Caco-2 (cell line): ENCODE results near the gene PHC2. TPM values are rescaled to one million over a fixed set of nuclear protein-coding genes. Genes with fewer than 3 reads are reported as not detected.

Experiments
- BruUV-seq: library from RNA; stranded (reverse); fragments of 400-500 nt; replicated peaks from 2 replicates; lab custom pipeline; 2021; lab: Mats Ljungman, UMichigan
- CTCF ChIA-PET: fragments of 300-600 bp; sonication (Branson Sonifier 250); formaldehyde crosslinking; loops from one replicate; lab custom pipeline; 2022; ENCODE audit warnings: antibody characterized with exemption; lab: Charles Lee
- POLR2A ChIA-PET: fragments of 300-600 bp; sonication (Branson Sonifier 250); formaldehyde crosslinking; loops from one replicate; lab custom pipeline; 2022; ENCODE audit warnings: antibody characterized with exemption; lab: Charles Lee
- DNase-seq, 2 experiments: peaks; one replicate each; pipeline versions ENCODE4 v3.0.0 to v3.0.0-alpha.2; 2020 to 2022
- H3K27me3 ChIP-seq: replicated peaks from 2 replicates; pipeline ENCODE4 v1.6.0; 2011; ENCODE audit warnings: low read length; ENCODE audit not compliant: control insufficient read depth, insufficient read depth
- H3K36me3 ChIP-seq: 2 replicates; pipeline ENCODE4 v1.5.1; 2011; ENCODE audit warnings: low read length; ENCODE audit not compliant: control insufficient read depth, insufficient read depth
- H3K4me1 ChIP-seq: fragments of 250-450 bp; sonication (Bioruptor Pico); 2 replicates; pipeline ENCODE4 v1.5.1; 2020; ENCODE audit warnings: mild to moderate bottlenecking
- H3K4me3 ChIP-seq: 2 replicates; pipeline ENCODE4 v1.5.1; 2011; ENCODE audit warnings: low read depth, mild to moderate bottlenecking, control low read depth, low read length
- H3K9me3 ChIP-seq: fragments of 250-450 bp; sonication (Bioruptor Pico); 2 replicates; pipeline ENCODE4 v1.5.1; 2020; ENCODE audit warnings: mild to moderate bottlenecking, moderate library complexity
- H3K27ac Mint-ChIP-seq: one replicate; pipeline ENCODE4 v1.8.0; 2022; ENCODE audit warnings: mixed read lengths; ENCODE audit not compliant: unreplicated experiment
- H3K27me3 Mint-ChIP-seq: one replicate; pipeline ENCODE4 v1.8.0; 2022; ENCODE audit warnings: mixed read lengths; ENCODE audit not compliant: insufficient read depth, unreplicated experiment
- H3K36me3 Mint-ChIP-seq: one replicate; pipeline ENCODE4 v1.8.0; 2022; ENCODE audit warnings: mild to moderate bottlenecking, mixed read lengths; ENCODE audit not compliant: insufficient read depth, unreplicated experiment
- H3K4me1 Mint-ChIP-seq: one replicate; pipeline ENCODE4 v1.8.0; 2022; ENCODE audit warnings: low read depth, mixed read lengths; ENCODE audit not compliant: unreplicated experiment
- H3K4me3 Mint-ChIP-seq: one replicate; pipeline ENCODE4 v1.8.0; 2022; ENCODE audit warnings: mild to moderate bottlenecking, moderate library complexity, mixed read lengths; ENCODE audit not compliant: unreplicated experiment
- H3K9me3 Mint-ChIP-seq: one replicate; pipeline ENCODE4 v1.8.0; 2022; ENCODE audit warnings: mixed read lengths; ENCODE audit not compliant: unreplicated experiment
- intact Hi-C: fragments of 100-400 bp; cut with micrococcal nuclease; formaldehyde crosslinking; loops from one replicate; pipeline ENCODE4 v1.10.0; 2022; ENCODE audit not compliant: unreplicated experiment
- total RNA-seq: library from RNA; stranded (reverse); gene quantifications from 2 replicates; pipeline ENCODE4 v1.2.3, GENCODE V29; 2022
- TF ChIP-seq, protein P1 (sequence below), 2 experiments: fragments of 200-600 bp in 1 of 2; IDR thresholded peaks; 1 replicate in 1 of 2; 2 replicates in 1 of 2; pipeline versions ENCODE4 v1.5.1 to v1.8.0; 2011 to 2022; ENCODE audit warnings: antibody characterized with exemption in 1 of 2, control low read depth in 1 of 2, inconsistent platforms in 1 of 2, low read depth in 1 of 2, low read length in 1 of 2, mild to moderate bottlenecking in 1 of 2, moderate library complexity in 1 of 2; ENCODE audit not compliant: insufficient read depth in 1 of 2, severe bottlenecking in 1 of 2, unreplicated experiment in 1 of 2

PHC2 gene
- total RNA-seq, 1 experiment from 2014 or later: 35.2 TPM

DNA sequence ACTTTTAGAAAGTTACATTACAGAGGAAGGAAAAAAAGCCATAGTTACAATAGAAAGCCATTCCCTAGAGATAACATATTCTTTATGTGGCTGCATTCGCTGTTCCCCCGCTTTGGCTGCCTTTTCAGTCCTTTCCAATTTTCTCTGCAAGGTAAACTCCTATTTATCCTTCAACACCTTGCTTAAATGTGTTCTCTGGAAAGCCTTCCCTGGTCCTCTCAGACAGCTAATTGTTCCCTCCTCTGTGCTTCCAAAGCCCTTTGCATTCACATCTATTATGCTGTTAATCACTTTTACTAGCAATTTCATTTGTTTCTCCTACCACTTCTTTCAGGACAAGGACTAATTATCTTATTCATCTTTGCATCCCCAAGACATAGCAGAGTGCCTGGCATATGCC lies 1.6 kb downstream of the PHC2 start:
- ChIA-PET CTCF (no interaction called here), POLR2A (no interaction called here)
- Mint-ChIP-seq H3K27me3 (no peaks in the 10 kb centered on the region), H3K4me3 (no peak overlapping the region), H3K36me3 (no peaks in the 10 kb centered on the region), H3K9me3 (no peaks in the 10 kb centered on the region), H3K4me1 (no peaks in the 10 kb centered on the region), H3K27ac (no peak overlapping the region)
- H3K36me3 ChIP-seq: no peaks in the 10 kb centered on the region
- peaks cover 6% of the 10 kb centered on the region; the same call in 1 of the 2 replicates for H3K4me1 ChIP-seq
- intact Hi-C loops: no loop called here
- TF ChIP-seq, protein P1, sequence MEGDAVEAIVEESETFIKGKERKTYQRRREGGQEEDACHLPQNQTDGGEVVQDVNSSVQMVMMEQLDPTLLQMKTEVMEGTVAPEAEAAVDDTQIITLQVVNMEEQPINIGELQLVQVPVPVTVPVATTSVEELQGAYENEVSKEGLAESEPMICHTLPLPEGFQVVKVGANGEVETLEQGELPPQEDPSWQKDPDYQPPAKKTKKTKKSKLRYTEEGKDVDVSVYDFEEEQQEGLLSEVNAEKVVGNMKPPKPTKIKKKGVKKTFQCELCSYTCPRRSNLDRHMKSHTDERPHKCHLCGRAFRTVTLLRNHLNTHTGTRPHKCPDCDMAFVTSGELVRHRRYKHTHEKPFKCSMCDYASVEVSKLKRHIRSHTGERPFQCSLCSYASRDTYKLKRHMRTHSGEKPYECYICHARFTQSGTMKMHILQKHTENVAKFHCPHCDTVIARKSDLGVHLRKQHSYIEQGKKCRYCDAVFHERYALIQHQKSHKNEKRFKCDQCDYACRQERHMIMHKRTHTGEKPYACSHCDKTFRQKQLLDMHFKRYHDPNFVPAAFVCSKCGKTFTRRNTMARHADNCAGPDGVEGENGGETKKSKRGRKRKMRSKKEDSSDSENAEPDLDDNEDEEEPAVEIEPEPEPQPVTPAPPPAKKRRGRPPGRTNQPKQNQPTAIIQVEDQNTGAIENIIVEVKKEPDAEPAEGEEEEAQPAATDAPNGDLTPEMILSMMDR (IDR thresholded peaks at IDR 0.05; ENCODE audit: insufficient read depth in 1 of 2, low read depth in 1 of 2, low read length in 1 of 2, severe bottlenecking in 1 of 2, unreplicated experiment in 1 of 2): no peak
- no peak for DNase-seq
- H3K4me3 ChIP-seq: no peak overlapping the region
- no peaks in the 10 kb centered on the region for H3K9me3 ChIP-seq
- BruUV-seq: no TSS peak
- H3K27me3 ChIP-seq: no peaks in the 10 kb centered on the region

DNA sequence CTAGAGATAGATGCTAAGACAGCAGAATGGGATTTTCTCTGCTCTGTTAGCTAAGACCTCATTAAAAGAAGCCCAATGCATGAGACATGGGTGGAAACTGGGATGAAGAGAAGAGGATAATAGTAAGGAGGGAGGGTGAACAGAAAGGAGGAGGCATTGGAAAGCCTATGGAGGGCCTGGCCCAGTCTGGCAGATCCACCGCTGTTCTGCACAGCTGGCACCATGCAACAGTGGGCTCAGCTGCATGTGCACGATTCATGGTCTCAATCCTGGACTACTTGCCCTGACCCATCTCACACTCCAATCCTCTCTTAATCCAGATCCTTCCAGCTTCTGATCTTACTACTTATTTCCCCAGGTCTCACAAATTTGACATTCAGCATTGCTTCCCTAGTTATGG lies 2.2 kb downstream of the PHC2 start:
- Histone ChIP-seq H3K36me3 (no peaks in the 10 kb centered on the region), H3K27me3 (no peaks in the 10 kb centered on the region), H3K4me1 (peaks cover 6% of the 10 kb centered on the region; the same call in 1 of the 2 replicates), H3K4me3 (no peak overlapping the region), H3K9me3 (no peaks in the 10 kb centered on the region)
- H3K4me3 Mint-ChIP-seq: no peak overlapping the region
- intact Hi-C loops: no loop called here
- POLR2A ChIA-PET: no interaction called here
- H3K9me3 Mint-ChIP-seq: no peaks in the 10 kb centered on the region
- CTCF ChIA-PET: no interaction called here
- no peaks in the 10 kb centered on the region for H3K27me3 Mint-ChIP-seq
- H3K4me1 Mint-ChIP-seq: no peaks in the 10 kb centered on the region
- no peak overlapping the region for H3K27ac Mint-ChIP-seq
- H3K36me3 Mint-ChIP-seq: no peaks in the 10 kb centered on the region
- no TSS peak for BruUV-seq
- DNase-seq: no peak
- TF ChIP-seq, protein P1 (IDR thresholded peaks at IDR 0.05; ENCODE audit: insufficient read depth in 1 of 2, low read depth in 1 of 2, low read length in 1 of 2, severe bottlenecking in 1 of 2, unreplicated experiment in 1 of 2): no peak

DNA sequence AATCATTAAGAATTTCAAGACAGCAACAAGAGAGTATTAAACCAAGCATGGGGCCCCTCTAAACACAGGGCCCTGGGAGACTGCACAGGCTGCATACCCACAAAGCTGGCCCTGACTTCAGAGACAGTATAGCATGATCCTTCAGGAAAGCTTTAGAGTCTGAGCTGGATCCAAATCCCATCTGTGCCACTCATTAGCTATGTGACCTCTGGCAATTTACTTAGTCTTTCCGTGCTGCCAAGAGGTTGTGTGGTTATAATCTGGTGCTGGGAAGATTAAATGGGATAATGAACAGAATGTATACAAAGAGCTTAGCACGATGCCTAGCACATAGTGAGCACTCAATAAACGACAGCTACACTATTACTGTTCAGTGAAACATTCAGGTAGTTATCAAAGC lies 4.0 kb downstream of the PHC2 start:
- TF ChIP-seq, protein P1 (IDR thresholded peaks at IDR 0.05; ENCODE audit: insufficient read depth in 1 of 2, low read depth in 1 of 2, low read length in 1 of 2, severe bottlenecking in 1 of 2, unreplicated experiment in 1 of 2): no peak
- no TSS peak for BruUV-seq
- ChIA-PET POLR2A (no interaction called here), CTCF (interaction anchor here (1.1 kb wide), 1 partner anchor 131 kb away, joined by 3 read pairs; no protein-coding TSS in a partner anchor)
- no peak overlapping the region for H3K27ac Mint-ChIP-seq
- Histone ChIP-seq H3K36me3 (no peaks in the 10 kb centered on the region), H3K27me3 (no peaks in the 10 kb centered on the region), H3K9me3 (no peaks in the 10 kb centered on the region), H3K4me1 (peaks cover 6% of the 10 kb centered on the region; the same call in 1 of the 2 replicates), H3K4me3 (no peak overlapping the region)
- no peak overlapping the region for H3K4me3 Mint-ChIP-seq
- no peaks in the 10 kb centered on the region for H3K36me3 Mint-ChIP-seq
- no peak for DNase-seq
- intact Hi-C loops: no loop called here
- no peaks in the 10 kb centered on the region for H3K27me3 Mint-ChIP-seq
- no peaks in the 10 kb centered on the region for H3K4me1 Mint-ChIP-seq
- H3K9me3 Mint-ChIP-seq: no peaks in the 10 kb centered on the region
